Suprapubic skin (tissue), 4 donors: ENCODE data around the gene ZNF275. TPM values are rescaled to one million over a fixed set of nuclear protein-coding genes. Genes with fewer than 3 reads are reported as not detected.

Experiments
- DNase-seq, 2 donors: peaks; one replicate each; pipeline ENCODE4 v3.0.0-alpha.2; 2019; ENCODE audit warnings: low spot score in 2 of 2
- H3K27ac ChIP-seq: fragments of 200-600 bp; sonication (generic); one replicate; pipeline ENCODE4 v1.5.1; 2019
- H3K27me3 ChIP-seq: fragments of 200-600 bp; sonication (generic); one replicate; pipeline ENCODE4 v1.5.1; 2019
- H3K36me3 ChIP-seq: fragments of 200-600 bp; sonication (generic); one replicate; pipeline ENCODE4 v1.5.1; 2019
- H3K4me1 ChIP-seq: fragments of 200-600 bp; sonication (generic); one replicate; pipeline ENCODE4 v1.5.1; 2019
- H3K4me3 ChIP-seq: fragments of 200-600 bp; sonication (generic); one replicate; pipeline ENCODE4 v1.5.1; 2019; ENCODE audit warnings: mild to moderate bottlenecking
- H3K9me3 ChIP-seq: fragments of 200-600 bp; sonication (generic); one replicate; pipeline ENCODE4 v1.5.1; 2019
- EP300 ChIP-seq: sonication (generic); formaldehyde crosslinking; IDR thresholded peaks from one replicate; pipeline ENCODE4 v1.6.1; 2017; ENCODE audit warnings: antibody characterized with exemption
- POLR2A ChIP-seq, 2 donors: fragments of 450-650 bp; IDR thresholded peaks; one replicate each; pipeline ENCODE4 v1.6.1; 2017; ENCODE audit warnings: antibody characterized with exemption in 2 of 2, mild to moderate bottlenecking in 2 of 2, moderate library complexity in 2 of 2
- POLR2AphosphoS5 ChIP-seq, 3 donors: sonication (generic); formaldehyde crosslinking; IDR thresholded peaks; one replicate each; pipeline ENCODE4 v1.6.1; 2017; ENCODE audit warnings: antibody characterized with exemption in 3 of 3
- WGBS: methylation state at CpG from one replicate; pipeline ENCODE4 v1.1.5; 2018; 5-methylcytosine and 5-hydroxymethylcytosine counted together
- total RNA-seq, 4 donors: library from RNA; depleted of rRNA; stranded (reverse); fragments of >200 nt; gene quantifications; one replicate each; pipeline ENCODE4 v1.1.0, GENCODE V29; 2016
- TF ChIP-seq, protein P1 (sequence below), 2 donors: fragments of 200-600 bp in 1 of 2; fragments of 450-650 bp in 1 of 2; sonication (generic) in 1 of 2; IDR thresholded peaks; one replicate each; pipeline ENCODE4 v1.5.1; 2016 to 2019; ENCODE audit warnings: antibody characterized with exemption in 2 of 2, mild to moderate bottlenecking in 1 of 2, moderate library complexity in 1 of 2

Gene ZNF275
- total RNA-seq, 4 donors from 2014 or later, result 2.3 to 4.3 (median 3.3) TPM

DNA sequence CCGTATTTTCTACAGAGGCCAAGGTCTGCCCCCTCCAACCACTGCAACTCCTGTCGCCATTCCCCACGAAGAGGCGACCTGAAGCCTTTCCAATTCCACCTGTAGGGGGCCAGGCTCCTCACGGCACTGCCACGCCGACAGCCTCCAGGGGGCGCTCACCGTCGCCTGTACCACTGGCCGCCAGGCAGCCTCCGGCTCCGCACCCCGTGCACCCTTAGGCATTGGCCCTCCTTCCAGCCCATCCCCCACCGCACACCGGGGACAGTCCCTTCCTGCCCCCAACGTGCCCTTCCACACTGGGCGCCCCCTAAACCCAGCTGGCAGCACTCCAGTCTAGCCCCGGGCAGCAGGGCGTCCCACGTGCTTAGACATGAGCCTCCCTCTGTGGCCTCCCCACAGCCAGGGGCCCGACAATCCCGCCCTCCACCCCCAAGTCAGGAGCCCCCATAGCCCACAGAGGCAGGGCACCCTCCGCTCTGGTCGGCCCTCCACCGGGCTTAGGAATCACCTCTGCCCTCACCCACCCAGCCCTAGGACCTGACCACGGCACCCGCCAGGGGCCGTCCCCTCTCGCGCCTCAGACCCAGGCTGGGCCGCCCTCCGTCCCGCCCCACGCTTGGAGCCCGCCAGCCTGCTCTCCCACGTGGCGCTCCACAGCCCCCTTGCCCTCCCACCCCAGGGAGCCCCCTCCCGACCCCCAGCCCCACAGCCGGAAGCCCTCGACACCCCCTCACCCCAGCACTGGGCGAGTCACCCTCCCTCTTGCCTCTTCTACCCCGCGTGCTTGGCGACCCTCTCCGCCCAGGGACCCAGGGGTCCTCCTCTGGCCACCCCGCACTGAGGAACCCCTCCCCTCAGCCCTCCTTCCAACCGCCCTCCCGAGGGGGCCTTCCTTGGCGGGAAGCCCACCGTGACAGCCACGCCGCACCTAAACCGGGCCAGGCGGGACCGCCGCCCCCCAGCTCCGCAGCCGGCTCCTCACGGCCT is 66.5 kb downstream of the ZNF275 start:
- TF ChIP-seq POLR2AphosphoS5 (IDR thresholded peaks at IDR 0.05), result no peak
- TF ChIP-seq, protein P1, sequence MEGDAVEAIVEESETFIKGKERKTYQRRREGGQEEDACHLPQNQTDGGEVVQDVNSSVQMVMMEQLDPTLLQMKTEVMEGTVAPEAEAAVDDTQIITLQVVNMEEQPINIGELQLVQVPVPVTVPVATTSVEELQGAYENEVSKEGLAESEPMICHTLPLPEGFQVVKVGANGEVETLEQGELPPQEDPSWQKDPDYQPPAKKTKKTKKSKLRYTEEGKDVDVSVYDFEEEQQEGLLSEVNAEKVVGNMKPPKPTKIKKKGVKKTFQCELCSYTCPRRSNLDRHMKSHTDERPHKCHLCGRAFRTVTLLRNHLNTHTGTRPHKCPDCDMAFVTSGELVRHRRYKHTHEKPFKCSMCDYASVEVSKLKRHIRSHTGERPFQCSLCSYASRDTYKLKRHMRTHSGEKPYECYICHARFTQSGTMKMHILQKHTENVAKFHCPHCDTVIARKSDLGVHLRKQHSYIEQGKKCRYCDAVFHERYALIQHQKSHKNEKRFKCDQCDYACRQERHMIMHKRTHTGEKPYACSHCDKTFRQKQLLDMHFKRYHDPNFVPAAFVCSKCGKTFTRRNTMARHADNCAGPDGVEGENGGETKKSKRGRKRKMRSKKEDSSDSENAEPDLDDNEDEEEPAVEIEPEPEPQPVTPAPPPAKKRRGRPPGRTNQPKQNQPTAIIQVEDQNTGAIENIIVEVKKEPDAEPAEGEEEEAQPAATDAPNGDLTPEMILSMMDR (IDR thresholded peaks at IDR 0.05), result peak; percentile 36 to 51
- no peak for TF ChIP-seq EP300
- TF ChIP-seq POLR2A (IDR thresholded peaks at IDR 0.05), result no peak
- Histone ChIP-seq H3K36me3 (no peaks in the 10 kb centered on the region), H3K9me3 (no peaks in the 10 kb centered on the region), H3K27me3 (no peaks in the 10 kb centered on the region), H3K4me1 (no peaks in the 10 kb centered on the region), H3K4me3 (no peak overlapping the region), H3K27ac (no peak overlapping the region)
- WGBS, result 81% methylated on average over 37 of the region's 60 CpGs
- no peak for DNase-seq

DNA sequence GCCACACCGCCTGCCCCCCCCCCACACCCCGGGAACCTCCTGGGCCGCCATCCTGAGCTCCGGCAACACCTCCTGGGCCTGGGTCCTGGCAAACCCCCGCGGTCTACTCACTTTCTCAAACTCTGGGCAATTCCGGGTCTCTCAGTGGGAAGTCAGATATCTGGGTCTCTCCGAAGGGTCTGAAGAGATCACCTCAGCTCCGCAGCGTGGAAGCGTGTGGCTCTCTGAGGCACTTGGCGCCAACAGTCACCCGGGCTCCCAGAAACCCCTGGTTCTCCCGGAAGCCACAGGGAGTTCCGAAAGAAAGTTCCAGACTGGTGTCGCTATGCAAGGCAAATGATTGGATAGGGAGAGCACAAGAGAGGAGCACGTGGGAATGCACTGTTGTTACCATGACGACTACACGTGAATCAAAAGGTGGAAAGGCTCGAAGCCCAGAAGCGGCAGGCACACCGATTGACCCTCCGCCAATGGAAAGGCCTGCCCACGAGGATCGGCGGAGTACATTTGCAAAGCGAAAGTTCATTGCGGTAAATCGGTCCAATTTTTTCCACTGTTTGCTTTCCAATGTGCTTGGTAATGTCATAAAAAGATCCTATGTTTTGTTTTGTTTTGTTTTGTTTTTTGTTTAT is 67.3 kb downstream of the ZNF275 start, which contains the start of gene PNMA6E:
Gene PNMA6E (minus strand): TSS at position 218 of the 632 bp plus-strand sequence. CDS start 2,501 bp downstream, outside the sequence.
- TF ChIP-seq, protein P1 (IDR thresholded peaks at IDR 0.05), result no peak
- TF ChIP-seq POLR2A (IDR thresholded peaks at IDR 0.05), result no peak
- no peak for TF ChIP-seq POLR2AphosphoS5 (IDR thresholded peaks at IDR 0.05)
- no peak for TF ChIP-seq EP300
- no peak within 1 kb of the TSS for H3K27ac ChIP-seq
- H3K4me1 ChIP-seq, result no peaks in the 10 kb centered on the region

More for the DNA sequence above, 67.3 kb downstream of the ZNF275 start, which contains the start of gene PNMA6E:
- no peak for DNase-seq
- Histone ChIP-seq H3K27me3 (no peaks in the 10 kb centered on the region), H3K4me3 (no peak within 1 kb of the TSS), H3K36me3 (no peaks in the 10 kb centered on the region), H3K9me3 (no peaks in the 10 kb centered on the region)
- 87% methylated on average over 24 of the region's 29 CpGs for WGBS

Other genes with a start within 250 kb of the ZNF275 start
- gene MAGEA1, start 154.9 kb upstream of the ZNF275 start, total RNA-seq, result not detected
- not detected for gene PNMA6F, start 12.4 kb upstream of the ZNF275 start, total RNA-seq
- under 1 TPM in 1 of 4 donors, not detected in 3; 0.29 TPM for gene PNMA6E, start 67.2 kb downstream of the ZNF275 start, total RNA-seq
- gene ZFP92, start 77.3 kb downstream of the ZNF275 start, total RNA-seq, result under 1 TPM in 3 of 4 donors, not detected in 1; 0.26 to 0.38 (median 0.30) TPM
- gene TREX2, start 111.9 kb downstream of the ZNF275 start, total RNA-seq, result 10 to 100 TPM; 19.3 to 62.6 (median 50.7) TPM
- 10 to 100 TPM; 16.4 to 43.4 (median 18.9) TPM for gene HAUS7, start 136.4 kb downstream of the ZNF275 start, total RNA-seq
- gene BGN, start 160.8 kb downstream of the ZNF275 start, total RNA-seq, result 100 to 1,000 TPM in 1 of 4 donors, 10 to 100 TPM in 3; 24.9 to 108 (median 67.3) TPM
- gene ATP2B3, start 183.5 kb downstream of the ZNF275 start, total RNA-seq, result not detected